HCT116 (cell line): ENCODE results near the gene ARHGAP28.

Experiments
- CEBPB ChIP-seq: IDR thresholded peaks from 2 replicates; pipeline ENCODE4 v1.6.1; 2012; ENCODE audit warnings: low read depth
- FOSL1 ChIP-seq: IDR thresholded peaks from 2 replicates; pipeline ENCODE4 v1.6.1; 2012; ENCODE audit warnings: low read depth
- POLR2A ChIP-seq: IDR thresholded peaks from 2 replicates; pipeline ENCODE4 v1.7.0; 2011; ENCODE audit warnings: borderline replicate concordance; ENCODE audit not compliant: insufficient read depth, insufficient read length; ENCODE audit errors: extremely low read depth
- POLR2AphosphoS5 ChIP-seq: IDR thresholded peaks from 2 replicates; pipeline ENCODE4 v1.6.1; 2011; ENCODE audit warnings: mild to moderate bottlenecking, low read depth, low read length, moderate library complexity
- RAD21 ChIP-seq: IDR thresholded peaks from 2 replicates; pipeline ENCODE4 v1.6.1; 2012; ENCODE audit warnings: low read depth, mild to moderate bottlenecking
- SRF ChIP-seq: IDR thresholded peaks from 2 replicates; pipeline ENCODE4 v1.6.1; 2012; ENCODE audit warnings: low read depth
- ZFX ChIP-seq: fragments of 450-650 bp; IDR thresholded peaks from 2 replicates; pipeline ENCODE4 v1.6.1; 2017
- TF ChIP-seq, protein P1 (sequence below): IDR thresholded peaks from 2 replicates; pipeline ENCODE4 v1.6.1; 2011; ENCODE audit warnings: mild to moderate bottlenecking, low read length, moderate library complexity; ENCODE audit not compliant: insufficient replicate concordance; ENCODE audit errors: extremely low read depth
- TF ChIP-seq, protein P2 (sequence below), 3 experiments: fragments of 200-600 bp in 1 of 3; sonication (generic) in 1 of 3; IDR thresholded peaks in 2 of 3; conservative IDR thresholded peaks in 1 of 3; 2 replicates each; pipeline ENCODE4 v1.5.1; 2012 to 2017; ENCODE audit warnings: low read depth in 2 of 3, low read length in 2 of 3, antibody characterized with exemption in 1 of 3, borderline replicate concordance in 1 of 3, control low read depth in 1 of 3, mild to moderate bottlenecking in 1 of 3, mixed read lengths in 1 of 3, mixed run types in 1 of 3, moderate library complexity in 1 of 3; ENCODE audit not compliant: insufficient read depth in 1 of 3

DNA sequence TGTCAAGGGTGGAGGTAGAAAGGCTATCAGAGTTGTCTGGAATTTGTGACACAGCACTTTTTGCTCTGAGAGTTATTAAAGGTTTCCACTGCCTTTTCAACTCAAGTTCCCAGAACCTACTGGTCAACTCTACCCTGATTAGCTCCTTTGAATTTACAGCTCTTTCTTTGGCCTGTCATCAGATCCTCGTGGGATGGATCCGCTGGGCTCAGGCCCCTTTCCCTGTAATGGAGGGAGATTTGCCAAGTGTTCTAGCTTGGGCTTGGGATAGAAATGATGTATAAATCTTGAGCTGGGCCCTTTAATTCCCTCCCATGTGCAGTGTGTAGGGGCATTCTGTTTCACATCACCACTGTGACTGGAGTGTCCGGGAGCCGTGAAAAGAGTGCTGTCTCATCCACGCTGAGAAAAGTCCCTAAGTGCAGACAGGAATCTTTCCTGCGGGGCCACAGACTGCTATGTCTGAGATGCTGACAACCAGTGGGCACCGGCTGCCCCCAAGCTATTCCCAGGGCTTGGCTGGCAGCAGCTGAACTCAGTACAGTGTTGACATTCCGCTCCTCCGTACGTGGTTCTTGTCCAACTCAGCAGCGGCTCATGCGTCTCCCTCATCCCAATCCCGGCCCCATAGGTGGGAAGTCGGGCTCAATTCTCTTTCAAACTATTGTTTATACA, 46.9 kb upstream of the ARHGAP28 start:
- TF ChIP-seq, protein P1, sequence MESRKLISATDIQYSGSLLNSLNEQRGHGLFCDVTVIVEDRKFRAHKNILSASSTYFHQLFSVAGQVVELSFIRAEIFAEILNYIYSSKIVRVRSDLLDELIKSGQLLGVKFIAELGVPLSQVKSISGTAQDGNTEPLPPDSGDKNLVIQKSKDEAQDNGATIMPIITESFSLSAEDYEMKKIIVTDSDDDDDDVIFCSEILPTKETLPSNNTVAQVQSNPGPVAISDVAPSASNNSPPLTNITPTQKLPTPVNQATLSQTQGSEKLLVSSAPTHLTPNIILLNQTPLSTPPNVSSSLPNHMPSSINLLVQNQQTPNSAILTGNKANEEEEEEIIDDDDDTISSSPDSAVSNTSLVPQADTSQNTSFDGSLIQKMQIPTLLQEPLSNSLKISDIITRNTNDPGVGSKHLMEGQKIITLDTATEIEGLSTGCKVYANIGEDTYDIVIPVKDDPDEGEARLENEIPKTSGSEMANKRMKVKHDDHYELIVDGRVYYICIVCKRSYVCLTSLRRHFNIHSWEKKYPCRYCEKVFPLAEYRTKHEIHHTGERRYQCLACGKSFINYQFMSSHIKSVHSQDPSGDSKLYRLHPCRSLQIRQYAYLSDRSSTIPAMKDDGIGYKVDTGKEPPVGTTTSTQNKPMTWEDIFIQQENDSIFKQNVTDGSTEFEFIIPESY, result no peak
- TF ChIP-seq, protein P2, sequence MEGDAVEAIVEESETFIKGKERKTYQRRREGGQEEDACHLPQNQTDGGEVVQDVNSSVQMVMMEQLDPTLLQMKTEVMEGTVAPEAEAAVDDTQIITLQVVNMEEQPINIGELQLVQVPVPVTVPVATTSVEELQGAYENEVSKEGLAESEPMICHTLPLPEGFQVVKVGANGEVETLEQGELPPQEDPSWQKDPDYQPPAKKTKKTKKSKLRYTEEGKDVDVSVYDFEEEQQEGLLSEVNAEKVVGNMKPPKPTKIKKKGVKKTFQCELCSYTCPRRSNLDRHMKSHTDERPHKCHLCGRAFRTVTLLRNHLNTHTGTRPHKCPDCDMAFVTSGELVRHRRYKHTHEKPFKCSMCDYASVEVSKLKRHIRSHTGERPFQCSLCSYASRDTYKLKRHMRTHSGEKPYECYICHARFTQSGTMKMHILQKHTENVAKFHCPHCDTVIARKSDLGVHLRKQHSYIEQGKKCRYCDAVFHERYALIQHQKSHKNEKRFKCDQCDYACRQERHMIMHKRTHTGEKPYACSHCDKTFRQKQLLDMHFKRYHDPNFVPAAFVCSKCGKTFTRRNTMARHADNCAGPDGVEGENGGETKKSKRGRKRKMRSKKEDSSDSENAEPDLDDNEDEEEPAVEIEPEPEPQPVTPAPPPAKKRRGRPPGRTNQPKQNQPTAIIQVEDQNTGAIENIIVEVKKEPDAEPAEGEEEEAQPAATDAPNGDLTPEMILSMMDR (IDR thresholded peaks at IDR 0.05 in 2 of 3, conservative IDR thresholded peaks at IDR 0.05 in 1 of 3; ENCODE audit: borderline replicate concordance in 1 of 3, insufficient read depth in 1 of 3, low read depth in 2 of 3, low read length in 2 of 3), result no peak
- TF ChIP-seq FOSL1, result no peak
- no peak for TF ChIP-seq POLR2A
- no peak for TF ChIP-seq RAD21
- TF ChIP-seq POLR2AphosphoS5, result no peak
- TF ChIP-seq SRF, result no peak
- TF ChIP-seq CEBPB, result no peak
- no peak for TF ChIP-seq ZFX
